ENCODE results near the gene AP2M1.

- TF ChIP-seq CTCF (IDR thresholded peaks at IDR 0.05) (no peak), EP300 (IDR thresholded peaks at IDR 0.05) (no peak), POLR2AphosphoS5 (IDR thresholded peaks at IDR 0.05) (no peak)
These were observed 28.8 kb upstream of the AP2M1 start for GRCh38 chr3:184145751-184146270.

All from sigmoid colon (tissue), 4 donors.